Measurements from ENCODE around the gene XPO5. TPM values are rescaled to one million over a fixed set of nuclear protein-coding genes. Genes with fewer than 3 reads are reported as not detected.

Gene XPO5
- polyA plus RNA-seq, 1 donor (not counting 4 experiments of a cell fraction or from before 2014, with no cell fraction given): 49.9 TPM

DNA sequence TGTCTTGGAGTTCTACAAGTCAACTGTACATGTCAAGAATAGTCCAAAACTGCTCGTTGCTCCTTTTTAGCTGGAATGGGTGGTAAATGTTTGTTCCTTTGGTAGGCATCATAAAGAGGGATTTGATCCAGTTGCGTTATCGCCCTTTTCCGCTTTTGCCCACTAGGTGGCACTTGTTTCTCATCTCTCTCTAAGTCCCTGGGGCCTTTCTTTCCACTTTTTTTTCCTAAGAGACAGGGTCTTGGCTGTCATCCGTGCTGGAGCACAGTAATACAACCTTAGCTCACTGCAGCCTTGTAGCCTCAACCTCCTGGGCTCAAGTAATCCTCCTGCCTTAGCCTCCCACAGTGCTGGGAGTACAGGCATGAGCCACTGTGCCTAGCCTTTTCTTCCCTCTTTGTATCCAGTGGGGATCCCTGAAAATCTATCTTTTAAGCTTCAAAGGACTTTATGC lies 32.5 kb upstream of the XPO5 start:
- H3K4me1 ChIP-seq (ENCODE audit: control insufficient read depth, extremely low read depth, insufficient read depth, low read length): peaks cover 11% of the 10 kb centered on the region
- FAIRE-seq (peak; percentile 20), DNase-seq (ENCODE audit: low read depth, low spot score) (no peak)
- no peaks in the 10 kb centered on the region for H3K9me3 ChIP-seq (ENCODE audit: control insufficient read depth, low read depth, low read length)
- TF ChIP-seq CTCF (optimal IDR thresholded peaks at IDR 0.05 in 1 of 3, IDR thresholded peaks at IDR 0.05 in 1 of 3, conservative IDR thresholded peaks at IDR 0.05 in 1 of 3; ENCODE audit: extremely low read depth in 1 of 3, insufficient read depth in 2 of 3, low read length in 3 of 3) (peak; percentile 78 to 86 (median 85)), EZH2 (IDR thresholded peaks at IDR 0.05; ENCODE audit: low read length) (no peak)
- H3K4me3 ChIP-seq (ENCODE audit: control insufficient read depth in 2 of 3, extremely low read depth in 1 of 3, insufficient read depth in 2 of 3, low read depth in 1 of 3, low read length in 3 of 3): no peak overlapping the region
- H3K9me1 ChIP-seq (ENCODE audit: control insufficient read depth, extremely low read depth, insufficient read depth, low read length): no peaks in the 10 kb centered on the region
- no peak overlapping the region for H3K27ac ChIP-seq (ENCODE audit: control insufficient read depth, insufficient read depth, low read length)
- H3K9ac ChIP-seq (ENCODE audit: control insufficient read depth, extremely low read depth, insufficient read depth, low read length): no peak overlapping the region
- H3K4me2 ChIP-seq (ENCODE audit: control insufficient read depth, extremely low read depth, insufficient read depth, low read depth, low read length): no peak overlapping the region
- H4K20me1 ChIP-seq (ENCODE audit: control insufficient read depth, extremely low read depth, insufficient read depth, low read length): no peaks in the 10 kb centered on the region
- peaks cover 23 to 26% of the 10 kb centered on the region in 2 experiments for H3K36me3 ChIP-seq (ENCODE audit: control insufficient read depth in 2 of 2, extremely low read depth in 1 of 2, insufficient read depth in 2 of 2, low read length in 2 of 2)
- no peaks in the 10 kb centered on the region for H3K79me2 ChIP-seq (ENCODE audit: control insufficient read depth, insufficient read depth, low read length)
- H2AFZ ChIP-seq (ENCODE audit: control insufficient read depth, low read length): no peak overlapping the region
- dilution Hi-C loops (cut with MboI; ENCODE audit: extremely low pct_ligation_motif_present, low sequenced_read_pairs): no loop called here
- H3K27me3 ChIP-seq (ENCODE audit: control insufficient read depth, extremely low read depth, insufficient read depth, low read length): no peaks in the 10 kb centered on the region

DNA sequence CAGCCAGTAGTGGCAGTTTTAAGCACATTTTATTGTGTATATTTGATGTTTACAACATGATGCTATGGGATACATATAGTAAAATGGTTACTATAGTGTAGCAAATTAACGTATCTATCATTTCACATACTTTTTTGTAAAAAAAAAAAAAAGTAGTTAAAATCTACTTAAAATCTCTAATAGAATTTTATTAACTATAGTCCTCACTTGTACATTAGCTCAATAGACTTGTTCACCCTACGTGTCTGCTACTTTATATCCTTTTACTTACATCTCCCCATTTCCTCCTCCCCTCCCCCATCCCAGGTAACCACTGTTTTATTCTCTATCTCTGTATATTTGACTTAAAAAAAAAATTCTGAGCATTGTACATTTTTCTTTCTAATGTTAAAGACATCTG lies 30.2 kb upstream of the XPO5 start:
- no peak overlapping the region for H3K4me3 ChIP-seq (ENCODE audit: control insufficient read depth in 2 of 3, extremely low read depth in 1 of 3, insufficient read depth in 2 of 3, low read depth in 1 of 3, low read length in 3 of 3)
- TF ChIP-seq EZH2 (IDR thresholded peaks at IDR 0.05; ENCODE audit: low read length): no peak
- no peak for TF ChIP-seq CTCF (optimal IDR thresholded peaks at IDR 0.05 in 1 of 3, IDR thresholded peaks at IDR 0.05 in 1 of 3, conservative IDR thresholded peaks at IDR 0.05 in 1 of 3; ENCODE audit: extremely low read depth in 1 of 3, insufficient read depth in 2 of 3, low read length in 3 of 3)
- H3K9me3 ChIP-seq (ENCODE audit: control insufficient read depth, low read depth, low read length): no peaks in the 10 kb centered on the region
- H3K9ac ChIP-seq (ENCODE audit: control insufficient read depth, extremely low read depth, insufficient read depth, low read length): no peak overlapping the region
- H3K9me1 ChIP-seq (ENCODE audit: control insufficient read depth, extremely low read depth, insufficient read depth, low read length): no peaks in the 10 kb centered on the region
- peaks cover 26 to 27% of the 10 kb centered on the region in 2 experiments for H3K36me3 ChIP-seq (ENCODE audit: control insufficient read depth in 2 of 2, extremely low read depth in 1 of 2, insufficient read depth in 2 of 2, low read length in 2 of 2)
- no peak overlapping the region for H2AFZ ChIP-seq (ENCODE audit: control insufficient read depth, low read length)
- H3K79me2 ChIP-seq (ENCODE audit: control insufficient read depth, insufficient read depth, low read length): no peaks in the 10 kb centered on the region
- no peak overlapping the region for H3K4me2 ChIP-seq (ENCODE audit: control insufficient read depth, extremely low read depth, insufficient read depth, low read depth, low read length)
- H3K4me1 ChIP-seq (ENCODE audit: control insufficient read depth, extremely low read depth, insufficient read depth, low read length): peaks cover 11% of the 10 kb centered on the region
- FAIRE-seq: no peak
- H3K27me3 ChIP-seq (ENCODE audit: control insufficient read depth, extremely low read depth, insufficient read depth, low read length): no peaks in the 10 kb centered on the region
- H3K27ac ChIP-seq (ENCODE audit: control insufficient read depth, insufficient read depth, low read length): no peak overlapping the region
- no peaks in the 10 kb centered on the region for H4K20me1 ChIP-seq (ENCODE audit: control insufficient read depth, extremely low read depth, insufficient read depth, low read length)
- no peak for DNase-seq (ENCODE audit: low read depth, low spot score)
- dilution Hi-C loops (cut with MboI; ENCODE audit: extremely low pct_ligation_motif_present, low sequenced_read_pairs): no loop called here
